PC-3 (cell line): ENCODE measurements around the gene BACH2. TPM values are rescaled to one million over a fixed set of nuclear protein-coding genes. Genes with fewer than 3 reads are reported as not detected.

ENCODE experiments used
- ATAC-seq: fragments of 200-7000 bp; cut with Tn5 transposase; 2 replicates; pipeline ENCODE4 v1.9.1; 2020; ENCODE audit warnings: mild to moderate bottlenecking, moderate library complexity
- BruUV-seq: library from RNA; stranded (reverse); fragments of 400-500 nt; replicated peaks from 2 replicates; lab custom pipeline; 2021; lab: Mats Ljungman, UMichigan
- CTCF ChIA-PET: fragments of 300-600 bp; sonication (Branson Sonifier 250); formaldehyde crosslinking; loops from one replicate; lab custom pipeline; 2022; ENCODE audit warnings: antibody characterized with exemption; lab: Charles Lee
- POLR2A ChIA-PET: fragments of 300-600 bp; sonication (Branson Sonifier 250); formaldehyde crosslinking; loops from one replicate; lab custom pipeline; 2022; ENCODE audit warnings: antibody characterized with exemption; ENCODE audit not compliant: unreplicated experiment; lab: Charles Lee
- DNase-seq: peaks from one replicate; pipeline ENCODE4 v3.0.0-alpha.2; 2015
- H2AFZ ChIP-seq: fragments of 300-600 bp; sonication (generic); 2 replicates; pipeline ENCODE4 v1.6.0; 2016; ENCODE audit warnings: antibody characterized with exemption, low read length
- H3F3A ChIP-seq: fragments of 300-600 bp; sonication (generic); one replicate; pipeline ENCODE4 v1.6.0; 2017; ENCODE audit warnings: antibody characterized with exemption, low read length, control low read depth, mild to moderate bottlenecking; ENCODE audit not compliant: unreplicated experiment
- H3K27ac ChIP-seq: fragments of 300-600 bp; sonication (generic); 2 replicates; pipeline ENCODE4 v1.5.1; 2016; ENCODE audit warnings: mild to moderate bottlenecking, low read length
- H3K27me3 ChIP-seq: fragments of 300-600 bp; sonication (generic); 2 replicates; pipeline ENCODE4 v1.6.1; 2016; ENCODE audit warnings: low read length, mixed read lengths
- H3K36me3 ChIP-seq: fragments of 300-600 bp; sonication (generic); 2 replicates; pipeline ENCODE4 v1.6.1; 2016; ENCODE audit warnings: low read depth, mixed run types, low read length, mixed read lengths
- H3K4me1 ChIP-seq: fragments of 300-600 bp; sonication (generic); 2 replicates; pipeline ENCODE4 v1.5.1; 2016; ENCODE audit warnings: low read length; ENCODE audit not compliant: insufficient read depth
- H3K4me2 ChIP-seq: fragments of 300-600 bp; sonication (generic); 2 replicates; pipeline ENCODE4 v1.6.0; 2016; ENCODE audit warnings: low read length
- H3K4me3 ChIP-seq: fragments of 300-600 bp; sonication (generic); 2 replicates; pipeline ENCODE4 v1.5.1; 2016; ENCODE audit warnings: mild to moderate bottlenecking, low read length, mixed read lengths
- H3K79me2 ChIP-seq: fragments of 300-600 bp; sonication (generic); 2 replicates; pipeline ENCODE4 v1.6.1; 2017; ENCODE audit warnings: low read length, mixed read lengths
- H3K9ac ChIP-seq: fragments of 300-600 bp; sonication (generic); 2 replicates; pipeline ENCODE4 v1.6.0; 2016; ENCODE audit warnings: mild to moderate bottlenecking, low read length
- H3K9me2 ChIP-seq: fragments of 300-600 bp; sonication (generic); replicated peaks from 2 replicates; pipeline ENCODE4 v1.6.1; 2016; ENCODE audit warnings: mixed run types, low read length, mixed read lengths
- H3K9me3 ChIP-seq: fragments of 300-600 bp; sonication (generic); 2 replicates; pipeline ENCODE4 v1.6.1; 2016; ENCODE audit warnings: low read length, mixed read lengths
- H4K20me1 ChIP-seq: fragments of 300-600 bp; sonication (generic); 2 replicates; pipeline ENCODE4 v1.6.1; 2016; ENCODE audit warnings: low read length, mixed read lengths
- EZH2 ChIP-seq: fragments of 300-600 bp; sonication (generic); IDR thresholded peaks from one replicate; pipeline ENCODE4 v1.6.1; 2017; ENCODE audit warnings: antibody characterized with exemption, mild to moderate bottlenecking, low read length; ENCODE audit not compliant: unreplicated experiment
- EZH2phosphoT487 ChIP-seq: fragments of 300-600 bp; sonication (generic); IDR thresholded peaks from 2 replicates; pipeline ENCODE4 v1.6.1; 2018; ENCODE audit warnings: mild to moderate bottlenecking, antibody characterized with exemption, low read length, borderline replicate concordance
- intact Hi-C: fragments of 100-400 bp; cut with micrococcal nuclease; formaldehyde crosslinking; loops from 2 replicates; pipeline ENCODE4 v1.9.0; 2023
- microRNA-seq: library from miRNA; unstranded; fragments of <30 nt; microRNA quantifications from one replicate; pipeline ENCODE4 v1.1.0, GENCODE V29; 2020; ENCODE audit not compliant: unreplicated experiment
- total RNA-seq: library from RNA; depleted of rRNA; stranded (reverse); fragments of >200 nt; gene quantifications from 2 replicates; pipeline ENCODE4 v1.2.3, GENCODE V29; 2014
- TF ChIP-seq, protein P1 (sequence below): fragments of 300-600 bp; sonication (generic); conservative IDR thresholded peaks from 2 replicates; pipeline ENCODE4 v1.5.1; 2017; ENCODE audit warnings: antibody characterized with exemption, low read depth, mild to moderate bottlenecking, low read length

The BACH2 gene
- total RNA-seq, 1 experiment from 2014 or later = 7.0 TPM

GRCh38 chr6:89887452-89888137 is 409.0 kb downstream of the BACH2 start:
- intact Hi-C loops = no loop called here
- no peaks in the 10 kb centered on the region for H4K20me1 ChIP-seq
- H3K36me3 ChIP-seq = no peaks in the 10 kb centered on the region
- no peak for DNase-seq
- ChIA-PET POLR2A (no interaction called here), CTCF (no interaction called here)
- H3K4me1 ChIP-seq = no peaks in the 10 kb centered on the region
- no peak overlapping the region for H3K27ac ChIP-seq
- H3K9ac ChIP-seq = no peak overlapping the region
- no TSS peak for BruUV-seq
- H3K27me3 ChIP-seq = no peaks in the 10 kb centered on the region
- TF ChIP-seq EZH2phosphoT487 (no peak), EZH2 (no peak)
- TF ChIP-seq, protein P1, sequence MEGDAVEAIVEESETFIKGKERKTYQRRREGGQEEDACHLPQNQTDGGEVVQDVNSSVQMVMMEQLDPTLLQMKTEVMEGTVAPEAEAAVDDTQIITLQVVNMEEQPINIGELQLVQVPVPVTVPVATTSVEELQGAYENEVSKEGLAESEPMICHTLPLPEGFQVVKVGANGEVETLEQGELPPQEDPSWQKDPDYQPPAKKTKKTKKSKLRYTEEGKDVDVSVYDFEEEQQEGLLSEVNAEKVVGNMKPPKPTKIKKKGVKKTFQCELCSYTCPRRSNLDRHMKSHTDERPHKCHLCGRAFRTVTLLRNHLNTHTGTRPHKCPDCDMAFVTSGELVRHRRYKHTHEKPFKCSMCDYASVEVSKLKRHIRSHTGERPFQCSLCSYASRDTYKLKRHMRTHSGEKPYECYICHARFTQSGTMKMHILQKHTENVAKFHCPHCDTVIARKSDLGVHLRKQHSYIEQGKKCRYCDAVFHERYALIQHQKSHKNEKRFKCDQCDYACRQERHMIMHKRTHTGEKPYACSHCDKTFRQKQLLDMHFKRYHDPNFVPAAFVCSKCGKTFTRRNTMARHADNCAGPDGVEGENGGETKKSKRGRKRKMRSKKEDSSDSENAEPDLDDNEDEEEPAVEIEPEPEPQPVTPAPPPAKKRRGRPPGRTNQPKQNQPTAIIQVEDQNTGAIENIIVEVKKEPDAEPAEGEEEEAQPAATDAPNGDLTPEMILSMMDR = no peak
- no peak overlapping the region for H2AFZ ChIP-seq
- H3K4me2 ChIP-seq = no peak overlapping the region
- no peak overlapping the region for H3K4me3 ChIP-seq
- H3K9me2 ChIP-seq = no peaks in the 10 kb centered on the region
- no peaks in the 10 kb centered on the region for H3F3A ChIP-seq
- no peaks in the 10 kb centered on the region for H3K9me3 ChIP-seq
- ATAC-seq = no peak
- H3K79me2 ChIP-seq = no peaks in the 10 kb centered on the region

GRCh38 chr6:89886378-89887120 is 410.1 kb downstream of the BACH2 start:
- Histone ChIP-seq H3K4me1 (no peaks in the 10 kb centered on the region), H2AFZ (no peak overlapping the region), H3K27ac (no peak overlapping the region), H3K27me3 (no peaks in the 10 kb centered on the region), H3K9ac (no peak overlapping the region), H3K79me2 (no peaks in the 10 kb centered on the region), H3K4me2 (no peak overlapping the region), H3K4me3 (no peak overlapping the region), H3K36me3 (no peaks in the 10 kb centered on the region), H3K9me2 (no peaks in the 10 kb centered on the region), H4K20me1 (no peaks in the 10 kb centered on the region), H3K9me3 (no peaks in the 10 kb centered on the region), H3F3A (no peaks in the 10 kb centered on the region)
- BruUV-seq = no TSS peak
- TF ChIP-seq EZH2 (no peak), EZH2phosphoT487 (no peak)
- TF ChIP-seq, protein P1 = no peak
- intact Hi-C loops = no loop called here
- CTCF ChIA-PET = no interaction called here
- ATAC-seq = no peak
- DNase-seq = no peak
- POLR2A ChIA-PET = no interaction called here

Small RNAs within 50 kb of the gene (microRNA-seq; reads per million reads assigned to microRNA genes)
- not detected for gene MIR4464
